Measurements from ENCODE around the gene MAPK4. TPM values are rescaled to one million over a fixed set of nuclear protein-coding genes. Genes with fewer than 3 reads are reported as not detected.

Gene MAPK4
- total and polyA plus RNA-seq, 10 of the 15 experiments (the other 5 are each of a cell fraction or from before 2014, with no cell fraction given), result 0.03 to 0.11 (median 0.06) TPM; not detected in 4

- H3K27ac ChIP-seq (ENCODE audit: control insufficient read depth, insufficient read depth), result no peak overlapping the region
- no peak overlapping the region for H3K4me3 ChIP-seq
- no peak for TF ChIP-seq YBX1 (IDR thresholded peaks at IDR 0.05)
- FAIRE-seq (no peak), ATAC-seq (no peak), DNase-seq (ENCODE audit: low read depth, low spot score) (no peak)
- H3K9ac ChIP-seq (ENCODE audit: control insufficient read depth, insufficient read depth, low read length), result no peak overlapping the region
- no peaks in the 10 kb centered on the region for H3K4me1 ChIP-seq (ENCODE audit: control insufficient read depth, insufficient read depth, low read length)
- intact Hi-C loops (cut with micrococcal nuclease; ENCODE audit: unreplicated experiment), result loop anchor here (1.0 kb wide), 1 partner anchor 137 kb away; no protein-coding TSS in a partner anchor
- no peak overlapping the region for H3K4me2 ChIP-seq (ENCODE audit: control insufficient read depth, insufficient read depth)
- no peaks in the 10 kb centered on the region for H3K27me3 ChIP-seq (replicated peaks in 1 of 2; ENCODE audit: control insufficient read depth in 2 of 2, insufficient read depth in 2 of 2, low read length in 1 of 2)
- ChIA-PET SMC1A (ENCODE audit: uncharacterized antibody, unreplicated experiment) (no interaction called here), CTCF (interaction anchor here (1.0 kb wide), 1 partner anchor 58 kb away, joined by 3 read pairs; no protein-coding TSS in a partner anchor), RAD21 (ENCODE audit: unreplicated experiment) (no interaction called here), POLR2A (no interaction called here)
- H3K36me3 ChIP-seq (ENCODE audit: control insufficient read depth in 2 of 2, insufficient read depth in 2 of 2, low read length in 1 of 2), result no peaks in the 10 kb centered on the region
- no TSS peak for BruUV-seq (replicated peaks)
- H2AFZ ChIP-seq (ENCODE audit: control insufficient read depth, low read depth, low read length), result no peak overlapping the region
- WGBS (ENCODE audit: insufficient coverage, insufficient replicate concordance, low lambda C conversion rate, missing lambda C conversion rate), result 0% methylated on average over 1 of the region's 1 CpG
- in situ Hi-C loops (cut with MboI), result no loop called here
- H4K20me1 ChIP-seq (ENCODE audit: control insufficient read depth, insufficient read depth), result no peaks in the 10 kb centered on the region
- no peaks in the 10 kb centered on the region for H3K9me3 ChIP-seq (replicated peaks; ENCODE audit: control insufficient read depth, insufficient read depth, low read length)
- no peaks in the 10 kb centered on the region for H3K79me2 ChIP-seq (ENCODE audit: control insufficient read depth, insufficient read depth, low read length)
Measured at GRCh38 chr18:50644146-50644545, 84.3 kb downstream of the MAPK4 start.

DNA sequence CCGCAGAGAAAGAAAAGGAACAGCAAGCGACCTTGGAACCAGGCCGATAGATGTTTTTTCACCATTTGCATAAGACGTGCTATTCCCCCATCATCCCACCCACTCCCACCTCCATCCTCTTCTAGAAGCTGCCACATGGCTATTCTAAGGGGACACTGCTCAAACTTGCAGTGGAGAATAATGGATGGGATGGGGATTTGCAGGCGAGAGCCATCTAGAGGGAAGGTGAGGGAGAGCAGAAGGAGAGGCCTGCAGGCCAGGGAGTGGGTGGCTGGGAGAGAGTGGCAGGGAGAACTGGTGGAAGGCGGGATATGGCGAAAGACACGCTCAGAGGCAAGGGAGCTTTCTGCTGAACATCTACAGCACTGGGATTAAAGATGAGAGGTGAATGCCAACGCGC, 84.9 kb downstream of the MAPK4 start:
- FAIRE-seq, result no peak

More for the DNA sequence above, 84.9 kb downstream of the MAPK4 start:
- no peak for DNase-seq (ENCODE audit: low read depth, low spot score)
- 31% methylated on average over 8 of the region's 10 CpGs for WGBS (ENCODE audit: insufficient coverage, insufficient replicate concordance, low lambda C conversion rate, missing lambda C conversion rate)
- SMC1A ChIA-PET (ENCODE audit: uncharacterized antibody, unreplicated experiment), result no interaction called here
- Histone ChIP-seq H3K9me3 (replicated peaks; ENCODE audit: control insufficient read depth, insufficient read depth, low read length) (no peaks in the 10 kb centered on the region), H3K27me3 (replicated peaks in 1 of 2; ENCODE audit: control insufficient read depth in 2 of 2, insufficient read depth in 2 of 2, low read length in 1 of 2) (no peaks in the 10 kb centered on the region), H3K36me3 (ENCODE audit: control insufficient read depth in 2 of 2, insufficient read depth in 2 of 2, low read length in 1 of 2) (no peaks in the 10 kb centered on the region), H2AFZ (ENCODE audit: control insufficient read depth, low read depth, low read length) (no peak overlapping the region), H3K4me1 (ENCODE audit: control insufficient read depth, insufficient read depth, low read length) (no peaks in the 10 kb centered on the region), H3K9ac (ENCODE audit: control insufficient read depth, insufficient read depth, low read length) (no peak overlapping the region), H3K4me2 (ENCODE audit: control insufficient read depth, insufficient read depth) (no peak overlapping the region), H3K79me2 (ENCODE audit: control insufficient read depth, insufficient read depth, low read length) (no peaks in the 10 kb centered on the region), H4K20me1 (ENCODE audit: control insufficient read depth, insufficient read depth) (no peaks in the 10 kb centered on the region), H3K27ac (ENCODE audit: control insufficient read depth, insufficient read depth) (no peak overlapping the region), H3K4me3 (no peak overlapping the region)
- CTCF ChIA-PET, result interaction anchor here (0.6 to 1.3 kb wide), 3 partner anchors 15 to 78 kb away, joined by 3 read pairs; no protein-coding TSS in a partner anchor
- ATAC-seq, result peak; percentile 66
- intact Hi-C loops (cut with micrococcal nuclease; ENCODE audit: unreplicated experiment), result loop anchor here (1.0 kb wide), 1 partner anchor 138 kb away; no protein-coding TSS in a partner anchor
- RAD21 ChIA-PET (ENCODE audit: unreplicated experiment), result no interaction called here
- no peak for TF ChIP-seq POLR2AphosphoS5 (IDR thresholded peaks at IDR 0.05; ENCODE audit: low read length)
- TF ChIP-seq, protein P1, sequence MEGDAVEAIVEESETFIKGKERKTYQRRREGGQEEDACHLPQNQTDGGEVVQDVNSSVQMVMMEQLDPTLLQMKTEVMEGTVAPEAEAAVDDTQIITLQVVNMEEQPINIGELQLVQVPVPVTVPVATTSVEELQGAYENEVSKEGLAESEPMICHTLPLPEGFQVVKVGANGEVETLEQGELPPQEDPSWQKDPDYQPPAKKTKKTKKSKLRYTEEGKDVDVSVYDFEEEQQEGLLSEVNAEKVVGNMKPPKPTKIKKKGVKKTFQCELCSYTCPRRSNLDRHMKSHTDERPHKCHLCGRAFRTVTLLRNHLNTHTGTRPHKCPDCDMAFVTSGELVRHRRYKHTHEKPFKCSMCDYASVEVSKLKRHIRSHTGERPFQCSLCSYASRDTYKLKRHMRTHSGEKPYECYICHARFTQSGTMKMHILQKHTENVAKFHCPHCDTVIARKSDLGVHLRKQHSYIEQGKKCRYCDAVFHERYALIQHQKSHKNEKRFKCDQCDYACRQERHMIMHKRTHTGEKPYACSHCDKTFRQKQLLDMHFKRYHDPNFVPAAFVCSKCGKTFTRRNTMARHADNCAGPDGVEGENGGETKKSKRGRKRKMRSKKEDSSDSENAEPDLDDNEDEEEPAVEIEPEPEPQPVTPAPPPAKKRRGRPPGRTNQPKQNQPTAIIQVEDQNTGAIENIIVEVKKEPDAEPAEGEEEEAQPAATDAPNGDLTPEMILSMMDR (IDR thresholded peaks at IDR 0.05 in 2 of 3, conservative IDR thresholded peaks at IDR 0.05 in 1 of 3; ENCODE audit: control insufficient read depth in 2 of 3, extremely low read depth in 1 of 3, insufficient read depth in 1 of 3, low read depth in 3 of 3, low read length in 3 of 3), result peak; percentile 10 to 36 (median 32); a peak in 2 of 6 replicates
- BruUV-seq (replicated peaks), result no TSS peak
- in situ Hi-C loops (cut with MboI), result no loop called here
- POLR2A ChIA-PET, result no interaction called here

All from GM12878 (cell line).